GM23338 (cell line): ENCODE measurements around the gene IGF1R. TPM values are rescaled to one million over a fixed set of nuclear protein-coding genes. Genes with fewer than 3 reads are reported as not detected.

ENCODE experiments used
- ATAC-seq: fragments of 200-7000 bp; cut with Tn5 transposase; 3 replicates; pipeline ENCODE4 v1.9.1; 2020
- DNase-seq: peaks from one replicate; pipeline ENCODE4 v3.0.0-alpha.2; 2015; ENCODE audit warnings: low spot score
- H2AFZ ChIP-seq: fragments of 200-600 bp; sonication (generic); 2 replicates; pipeline ENCODE4 v1.8.0; 2016; ENCODE audit warnings: antibody characterized with exemption, mild to moderate bottlenecking, moderate library complexity
- H3F3A ChIP-seq: fragments of 200-600 bp; sonication (generic); replicated peaks from 2 replicates; pipeline ENCODE4 v1.8.0; 2017; ENCODE audit warnings: antibody characterized with exemption, mixed run types, low read depth
- H3K27ac ChIP-seq: fragments of 200-600 bp; sonication (generic); 2 replicates; pipeline ENCODE4 v1.6.1; 2016; ENCODE audit warnings: low read depth
- H3K27me3 ChIP-seq: fragments of 200-600 bp; sonication (generic); 2 replicates; pipeline ENCODE4 v1.8.0; 2016; ENCODE audit warnings: mild to moderate bottlenecking, mixed run types, moderate library complexity; ENCODE audit not compliant: insufficient read depth
- H3K36me3 ChIP-seq: fragments of 200-600 bp; sonication (generic); 2 replicates; pipeline ENCODE4 v1.8.0; 2016; ENCODE audit warnings: mild to moderate bottlenecking; ENCODE audit not compliant: insufficient read depth
- H3K4me1 ChIP-seq: fragments of 200-600 bp; sonication (generic); 2 replicates; pipeline ENCODE4 v1.8.0; 2016; ENCODE audit warnings: mild to moderate bottlenecking, moderate library complexity; ENCODE audit not compliant: insufficient read depth
- H3K4me2 ChIP-seq: fragments of 200-600 bp; sonication (generic); 2 replicates; pipeline ENCODE4 v1.7.1; 2017; ENCODE audit warnings: mixed run types
- H3K4me3 ChIP-seq: fragments of 200-600 bp; sonication (generic); 2 replicates; pipeline ENCODE4 v1.6.1; 2016; ENCODE audit warnings: mixed run types
- H3K79me2 ChIP-seq: fragments of 200-600 bp; sonication (generic); replicated peaks from 2 replicates; pipeline ENCODE4 v1.8.0; 2017; ENCODE audit warnings: mild to moderate bottlenecking; ENCODE audit not compliant: insufficient read depth
- H3K9me2 ChIP-seq: fragments of 200-600 bp; sonication (generic); 2 replicates; pipeline ENCODE4 v1.8.0; 2017; ENCODE audit not compliant: insufficient read depth
- H4K20me1 ChIP-seq: fragments of 200-600 bp; sonication (generic); replicated peaks from 2 replicates; pipeline ENCODE4 v1.8.0; 2017; ENCODE audit warnings: mild to moderate bottlenecking; ENCODE audit not compliant: insufficient read depth
- H3K27ac Mint-ChIP-seq: 2 replicates; pipeline ENCODE4 v1.8.0; 2020; ENCODE audit warnings: inconsistent platforms, mild to moderate bottlenecking, moderate library complexity, mixed read lengths
- H3K27me3 Mint-ChIP-seq: 3 replicates; pipeline ENCODE4 v1.8.0; 2022; ENCODE audit warnings: low read depth, mild to moderate bottlenecking, moderate library complexity, mixed read lengths, inconsistent platforms; ENCODE audit not compliant: insufficient read depth, poor library complexity
- H3K36me3 Mint-ChIP-seq: 3 replicates; pipeline ENCODE4 v1.8.0; 2021; ENCODE audit warnings: low read depth, mild to moderate bottlenecking, inconsistent platforms, moderate library complexity, mixed read lengths
- H3K4me1 Mint-ChIP-seq: 3 replicates; pipeline ENCODE4 v1.8.0; 2020; ENCODE audit warnings: mild to moderate bottlenecking, inconsistent platforms, mixed read lengths
- H3K4me3 Mint-ChIP-seq: 3 replicates; pipeline ENCODE4 v1.8.0; 2021; ENCODE audit warnings: moderate library complexity, mild to moderate bottlenecking, inconsistent platforms, mixed read lengths
- H3K9me3 Mint-ChIP-seq: 3 replicates; pipeline ENCODE4 v1.8.0; 2020; ENCODE audit warnings: moderate library complexity, mild to moderate bottlenecking, inconsistent platforms, mixed read lengths
- CTCF ChIP-seq, 2 experiments: fragments of 200-600 bp in 1 of 2; sonication (generic) in 1 of 2; conservative IDR thresholded peaks; 2 replicates each; pipeline versions ENCODE4 v1.5.1 to v1.6.1; 2016 to 2017; ENCODE audit warnings: antibody characterized with exemption in 2 of 2, low read depth in 2 of 2, mild to moderate bottlenecking in 2 of 2, moderate library complexity in 1 of 2
- EZH2 ChIP-seq: fragments of 200-600 bp; sonication (generic); IDR thresholded peaks from one replicate; pipeline ENCODE4 v1.8.0; 2017; ENCODE audit warnings: antibody characterized with exemption, mild to moderate bottlenecking, low read depth; ENCODE audit not compliant: unreplicated experiment
- NANOG ChIP-seq: IDR thresholded peaks from 2 replicates; pipeline ENCODE4 v1.6.1; 2016; ENCODE audit warnings: antibody characterized with exemption, borderline replicate concordance
- ZNF114 ChIP-seq: fragments of 250-450 bp; sonication (Bioruptor Pico); IDR thresholded peaks from 2 replicates; pipeline ENCODE4 v1.5.0; 2020; ENCODE audit warnings: mild to moderate bottlenecking, moderate library complexity
- polyA plus RNA-seq: library from polyadenylated mRNA; unstranded; fragments of >200 nt; fragmentation: Nextera tagmentation; extraction: Ambion mirVana; gene quantifications from 2 replicates; pipeline ENCODE4 v1.2.1, GENCODE V29; 2016
- total RNA-seq: library from RNA; depleted of rRNA; stranded (reverse); fragments of >200 nt; shearing (Covaris generic); gene quantifications from 2 replicates; pipeline ENCODE4 v1.2.3, GENCODE V29; 2014

Gene IGF1R
- total and polyA plus RNA-seq, 2 experiments from 2014 or later, result 20.4 to 92.2 TPM

DNA sequence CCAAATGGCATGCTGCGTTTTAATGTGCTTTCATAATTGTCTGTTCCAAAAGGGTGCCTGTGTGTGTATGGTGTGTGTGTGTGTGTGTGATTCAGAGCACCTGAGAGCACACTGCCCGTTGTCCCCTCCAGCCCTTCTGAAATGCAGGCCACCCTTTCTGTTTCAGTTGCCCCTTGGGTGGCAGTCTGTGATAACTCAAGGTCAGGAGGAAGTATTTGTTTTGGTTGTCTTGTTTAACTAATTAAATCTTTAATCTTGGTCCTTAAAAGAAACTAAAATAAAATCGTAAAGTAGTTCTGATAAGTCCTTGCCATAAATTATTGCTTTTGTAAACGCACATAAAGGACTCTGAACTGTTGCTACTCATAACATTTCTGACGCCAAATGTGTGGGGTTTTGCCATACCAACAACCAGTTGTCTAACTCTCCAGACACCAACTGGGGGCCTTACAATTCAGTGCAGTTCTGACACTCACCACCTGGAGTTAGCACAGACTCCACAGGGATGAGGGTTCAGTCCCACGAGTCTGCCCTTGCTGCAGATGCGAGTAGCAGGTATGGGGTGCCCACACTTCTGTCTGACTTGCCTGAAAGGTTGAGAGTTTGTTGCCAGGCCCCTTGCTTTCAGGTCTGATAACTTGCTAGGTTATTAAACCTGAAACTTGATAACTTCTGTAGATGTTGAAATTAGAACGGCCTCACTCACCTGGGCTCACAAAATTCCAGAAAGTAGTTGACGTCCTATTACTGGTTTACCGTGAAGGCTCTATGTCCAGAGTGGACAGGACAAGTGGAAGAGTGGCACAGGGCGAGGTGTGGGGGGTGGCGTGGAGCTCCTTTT lies 157.3 kb downstream of the IGF1R start:
- no peaks in the 10 kb centered on the region for H3K9me3 Mint-ChIP-seq
- peaks cover 57% of the 10 kb centered on the region for H3K4me1 Mint-ChIP-seq

DNA sequence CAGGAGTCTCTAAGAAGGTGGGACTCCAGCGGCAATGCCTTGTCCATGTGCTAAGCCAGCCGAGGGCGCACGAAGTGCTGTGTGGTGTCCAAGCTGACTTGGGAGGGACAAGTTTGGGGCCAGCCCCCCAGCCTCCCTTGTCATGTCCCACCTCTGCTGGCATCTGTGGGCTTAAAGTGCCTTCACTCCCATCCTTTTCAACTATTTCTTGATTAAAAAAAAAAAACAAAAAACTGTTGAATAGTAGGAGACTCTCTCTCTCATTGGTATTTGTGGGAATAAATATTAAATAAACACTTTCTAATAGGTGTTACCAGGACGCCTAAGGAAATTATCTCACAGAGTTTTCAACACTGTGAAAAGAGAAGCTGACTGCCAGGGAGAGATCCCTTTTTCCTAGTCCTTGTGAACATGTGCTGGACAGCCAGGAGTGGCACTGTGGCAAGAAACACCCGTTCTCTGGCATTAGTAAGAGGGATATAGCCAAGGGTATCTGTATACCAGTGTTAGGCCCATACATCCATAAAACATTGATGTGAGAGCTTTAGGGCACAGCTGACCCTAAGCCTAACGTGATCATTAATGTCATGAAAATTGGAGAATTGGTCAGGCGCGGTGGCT lies 158.0 kb downstream of the IGF1R start:
- TF ChIP-seq NANOG (no peak), CTCF (conservative IDR thresholded peaks at IDR 0.05; ENCODE audit: low read depth in 2 of 2) (no peak), EZH2 (no peak)
- peaks cover 49% of the 10 kb centered on the region for H3K4me1 Mint-ChIP-seq
- ATAC-seq, result no peak
- Histone ChIP-seq H3K27ac (no peak overlapping the region), H3K4me3 (no peak overlapping the region), H4K20me1 (peaks cover 57% of the 10 kb centered on the region), H3K27me3 (no peaks in the 10 kb centered on the region), H3K36me3 (no peaks in the 10 kb centered on the region), H3F3A (no peaks in the 10 kb centered on the region; the same call in 1 of the 2 replicates), H2AFZ (no peak overlapping the region), H3K4me1 (peaks cover 55% of the 10 kb centered on the region), H3K9me2 (no peaks in the 10 kb centered on the region), H3K79me2 (peaks cover 99% of the 10 kb centered on the region), H3K4me2 (no peak overlapping the region)
- H3K36me3 Mint-ChIP-seq, result no peaks in the 10 kb centered on the region; the same call in 2 of the 3 replicates
- H3K27me3 Mint-ChIP-seq, result no peaks in the 10 kb centered on the region
- H3K27ac Mint-ChIP-seq, result no peak overlapping the region
- no peak overlapping the region for H3K4me3 Mint-ChIP-seq
- no peak for DNase-seq
- H3K9me3 Mint-ChIP-seq, result no peaks in the 10 kb centered on the region

More for the DNA sequence above, 157.3 kb downstream of the IGF1R start:
- Histone ChIP-seq H4K20me1 (peaks cover 57% of the 10 kb centered on the region), H3K27me3 (no peaks in the 10 kb centered on the region), H3K27ac (no peak overlapping the region), H3K4me1 (peaks cover 61% of the 10 kb centered on the region), H3K4me2 (no peak overlapping the region), H2AFZ (no peak overlapping the region), H3K36me3 (no peaks in the 10 kb centered on the region), H3F3A (no peaks in the 10 kb centered on the region; the same call in 1 of the 2 replicates), H3K9me2 (no peaks in the 10 kb centered on the region), H3K79me2 (peaks cover 99% of the 10 kb centered on the region), H3K4me3 (no peak overlapping the region)
- ATAC-seq (peak; percentile 65), DNase-seq (peak; percentile 73)
- no peaks in the 10 kb centered on the region for H3K36me3 Mint-ChIP-seq
- no peak overlapping the region for H3K27ac Mint-ChIP-seq
- H3K4me3 Mint-ChIP-seq, result no peak overlapping the region
- TF ChIP-seq ZNF114 (CRISPR knock-in tag) (no peak), CTCF (conservative IDR thresholded peaks at IDR 0.05; ENCODE audit: low read depth in 2 of 2) (0 out of 4 replicates have a peak, but pooled peaks of 1 of the 2 experiments have one; percentile 25)
- no peaks in the 10 kb centered on the region for H3K27me3 Mint-ChIP-seq
